Natural killer cell treated with Interleukin-12 subunit alpha and Interleukin-12 subunit beta and Interleukin-15 and Interleukin-18, amount 100 ng/mL, for 72 hours (primary cell): Measurements from ENCODE around the gene NR2F1. TPM values are rescaled to one million over a fixed set of nuclear protein-coding genes. Genes with fewer than 3 reads are reported as not detected.

Experiments
- ATAC-seq, 2 donors: fragments of 150-1000 bp; cut with Tn5 transposase in 1 of 2; sonication (Bioruptor Pico), chemical (Tn5 transposase) in 1 of 2; 2 replicates each; pipeline ENCODE4 v1.10.0; 2021
- DNase-seq: peaks from one replicate; pipeline ENCODE4 v3.0.0; 2022; ENCODE audit warnings: low spot score
- H3K27ac Mint-ChIP-seq, 2 donors: 1 replicate in 1 of 2; 2 replicates in 1 of 2; pipeline ENCODE4 v1.8.0; 2022; ENCODE audit warnings: mixed read lengths in 2 of 2, mild to moderate bottlenecking in 1 of 2, moderate library complexity in 1 of 2
- H3K27me3 Mint-ChIP-seq, 2 donors: 1 replicate in 1 of 2; 2 replicates in 1 of 2; pipeline ENCODE4 v1.8.0; 2022; ENCODE audit warnings: mixed read lengths in 2 of 2
- H3K36me3 Mint-ChIP-seq: one replicate; pipeline ENCODE4 v1.8.0; 2022; ENCODE audit warnings: mixed read lengths
- H3K4me1 Mint-ChIP-seq, 2 donors: 1 replicate in 1 of 2; 2 replicates in 1 of 2; pipeline ENCODE4 v1.8.0; 2022; ENCODE audit warnings: low read depth in 2 of 2, mixed read lengths in 2 of 2, mild to moderate bottlenecking in 1 of 2
- H3K4me3 Mint-ChIP-seq: one replicate; pipeline ENCODE4 v1.8.0; 2022; ENCODE audit warnings: mixed read lengths
- H3K9me3 Mint-ChIP-seq: 2 replicates; pipeline ENCODE4 v1.8.0; 2022; ENCODE audit warnings: mixed read lengths
- total RNA-seq, 2 donors: library from RNA; stranded (reverse); gene quantifications; one replicate each; pipeline ENCODE4 v1.2.3, GENCODE V29; 2022

Gene NR2F1
- total RNA-seq, 2 donors from 2014 or later = not detected

- Mint-ChIP-seq H3K4me3 (no peak overlapping the region), H3K4me1 (peaks cover 0 to 8% of the 10 kb centered on the region in 2 donors), H3K36me3 (no peaks in the 10 kb centered on the region), H3K27me3 (peaks cover 25 to 36% of the 10 kb centered on the region in 2 donors), H3K9me3 (no peaks in the 10 kb centered on the region), H3K27ac (no peak overlapping the region)
- ATAC-seq (no peak), DNase-seq (no peak)
These were observed 18.2 kb downstream of the NR2F1 start for GRCh38 chr5:93601071-93601801.

GRCh38 chr5:93601802-93602155 is 18.8 kb downstream of the NR2F1 start:
- Mint-ChIP-seq H3K4me3 (no peak overlapping the region), H3K9me3 (no peaks in the 10 kb centered on the region), H3K36me3 (no peaks in the 10 kb centered on the region), H3K27ac (no peak overlapping the region), H3K4me1 (peaks cover 0 to 8% of the 10 kb centered on the region in 2 donors), H3K27me3 (peaks cover 25 to 37% of the 10 kb centered on the region in 2 donors)
- ATAC-seq (no peak), DNase-seq (no peak)

DNA sequence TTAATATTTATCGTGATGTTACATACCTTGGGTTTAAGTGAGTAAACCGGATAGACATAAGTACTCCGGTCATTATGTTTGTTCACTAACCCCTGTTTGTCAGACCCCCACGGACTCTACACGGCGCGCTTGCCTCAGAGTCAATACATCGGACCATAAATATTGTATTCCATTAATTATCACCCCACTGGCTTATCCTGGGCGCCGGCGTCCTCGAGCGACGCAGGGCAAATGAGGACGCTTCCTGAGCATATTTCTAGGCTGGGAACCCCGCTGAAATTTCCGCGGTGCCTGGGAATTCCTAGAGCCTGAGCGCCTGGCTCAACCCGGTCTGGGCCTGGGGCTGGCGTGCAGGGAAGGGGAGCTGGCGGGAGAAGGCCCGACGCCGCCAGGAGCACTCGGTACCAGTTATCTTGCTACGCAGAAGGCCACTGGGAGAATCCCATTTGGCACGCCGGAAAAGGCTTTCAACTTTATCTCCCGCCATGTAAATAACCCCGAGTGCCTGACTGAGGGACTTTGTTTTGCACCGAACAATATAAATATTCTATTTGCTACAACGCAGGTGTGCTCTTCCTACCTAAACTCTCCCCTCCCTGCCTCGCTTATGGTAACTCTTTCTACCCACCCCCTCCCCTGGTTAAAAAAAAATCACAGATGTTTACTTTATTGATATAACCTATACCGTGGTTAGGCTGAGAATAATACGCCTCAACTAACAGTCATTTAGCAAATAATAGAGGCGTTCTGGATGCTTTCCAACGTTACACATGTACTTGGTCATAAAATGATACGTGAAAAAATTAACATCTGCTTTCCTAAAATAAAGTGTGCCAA is 19.4 kb downstream of the NR2F1 start:
- DNase-seq (no peak), ATAC-seq (no peak)
- Mint-ChIP-seq H3K4me1 (peaks cover 3 to 9% of the 10 kb centered on the region in 2 donors), H3K4me3 (no peak overlapping the region), H3K27ac (no peak overlapping the region), H3K9me3 (no peaks in the 10 kb centered on the region), H3K27me3 (peaks cover 28 to 38% of the 10 kb centered on the region in 2 donors), H3K36me3 (no peaks in the 10 kb centered on the region)

- H3K9me3 Mint-ChIP-seq = no peaks in the 10 kb centered on the region
- no peak overlapping the region for H3K27ac Mint-ChIP-seq
- peaks cover 36 to 44% of the 10 kb centered on the region in 2 donors for H3K27me3 Mint-ChIP-seq
- peaks cover 10 to 16% of the 10 kb centered on the region in 2 donors for H3K4me1 Mint-ChIP-seq
- no peak for ATAC-seq
- no peak for DNase-seq
- no peaks in the 10 kb centered on the region for H3K36me3 Mint-ChIP-seq
- H3K4me3 Mint-ChIP-seq = no peak overlapping the region
These were observed 20.2 kb downstream of the NR2F1 start for GRCh38 chr5:93603078-93603792.

DNA sequence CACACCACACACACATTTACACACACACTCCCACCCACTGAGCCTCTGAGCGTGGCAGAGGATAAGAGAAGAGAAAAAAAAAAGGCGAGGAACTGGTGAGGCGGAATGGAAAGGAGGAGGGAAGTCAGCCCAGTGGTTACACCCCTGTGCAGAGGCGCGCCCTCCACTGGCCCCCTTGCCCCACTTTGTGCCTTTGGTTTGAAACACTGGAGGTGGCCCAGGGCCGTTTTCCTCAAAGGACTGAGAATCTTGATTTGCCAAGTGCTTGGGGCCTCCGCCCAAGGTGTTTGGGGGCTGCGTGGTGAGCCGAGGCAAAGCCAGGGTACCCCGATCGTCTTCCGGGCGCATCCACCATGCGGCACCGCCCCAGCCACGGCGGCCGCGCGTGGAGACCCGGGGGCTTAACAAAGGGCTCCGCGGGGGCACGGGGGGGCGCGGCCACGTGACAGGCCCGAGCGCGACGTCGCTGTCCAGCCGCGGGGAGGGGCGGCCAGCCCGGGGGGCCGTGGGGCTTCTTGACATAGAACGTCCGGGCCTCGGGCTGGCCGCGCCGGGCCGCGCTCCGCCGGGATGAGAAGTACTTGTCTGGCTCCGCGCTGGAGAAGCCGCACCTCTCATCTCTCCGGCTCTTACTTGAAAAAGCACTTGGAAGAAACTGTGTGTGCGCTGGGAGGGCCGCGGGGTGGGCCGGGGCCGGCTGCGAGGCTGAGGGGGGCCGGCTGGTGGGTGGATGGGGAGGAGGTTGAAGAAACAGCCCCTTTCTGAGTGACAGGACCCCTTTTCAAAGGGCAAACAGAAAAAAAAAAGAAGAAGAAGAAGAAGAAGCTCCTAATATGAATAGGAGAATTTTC is 21.0 kb downstream of the NR2F1 start:
- H3K4me3 Mint-ChIP-seq = no peak overlapping the region
- peaks cover 10 to 16% of the 10 kb centered on the region in 2 donors for H3K4me1 Mint-ChIP-seq
- no peak overlapping the region for H3K27ac Mint-ChIP-seq
- ATAC-seq (no peak), DNase-seq (no peak)
- H3K36me3 Mint-ChIP-seq = no peaks in the 10 kb centered on the region
- no peaks in the 10 kb centered on the region for H3K9me3 Mint-ChIP-seq
- peaks cover 43 to 47% of the 10 kb centered on the region in 2 donors for H3K27me3 Mint-ChIP-seq

DNA sequence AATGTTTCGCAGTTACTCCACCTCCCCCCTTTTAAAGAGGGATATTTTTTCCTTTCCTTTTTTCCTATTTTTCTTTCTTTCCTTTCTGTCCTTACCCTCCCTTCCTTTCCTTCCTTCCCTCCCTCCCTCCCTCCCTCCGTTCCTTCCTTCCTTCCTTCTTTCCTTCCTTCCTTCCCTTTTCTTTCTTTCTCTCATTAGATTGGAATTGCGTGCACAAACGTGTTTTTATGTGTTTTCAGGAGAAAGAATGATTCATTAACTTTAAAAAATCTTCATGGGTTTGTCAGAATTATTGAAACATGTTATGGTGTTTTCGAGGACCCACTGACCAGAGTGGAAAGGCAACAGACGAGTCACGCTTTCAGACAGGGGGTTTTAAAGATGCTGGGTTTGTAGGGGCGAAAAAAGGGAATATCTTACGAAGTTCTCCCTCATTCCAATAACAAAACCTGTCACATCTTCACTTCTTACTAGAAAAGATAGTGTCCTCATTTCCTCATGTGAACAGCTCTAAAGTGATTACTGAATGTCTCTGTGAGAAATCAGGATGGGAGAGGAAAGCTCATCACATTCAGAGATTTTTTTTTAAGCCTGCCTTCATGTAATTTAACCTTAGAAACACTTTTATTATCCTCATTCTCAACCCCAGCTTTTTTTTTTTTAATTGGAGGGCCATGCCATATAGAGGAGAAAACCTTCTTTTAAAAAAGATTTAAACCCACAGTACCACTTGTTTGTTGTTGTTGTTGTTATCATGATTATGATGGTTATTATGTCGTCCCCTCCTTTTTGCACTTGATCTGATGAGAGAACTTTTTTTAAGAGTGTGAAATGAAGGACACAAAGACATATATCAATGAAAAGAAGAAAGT is 21.9 kb downstream of the NR2F1 start:
- Mint-ChIP-seq H3K9me3 (no peaks in the 10 kb centered on the region), H3K27ac (no peak overlapping the region), H3K4me1 (peaks cover 10 to 16% of the 10 kb centered on the region in 2 donors), H3K27me3 (peaks cover 51 to 53% of the 10 kb centered on the region in 2 donors), H3K4me3 (peak overlapping the region; percentile 12), H3K36me3 (no peaks in the 10 kb centered on the region)
- ATAC-seq = no peak
- DNase-seq = no peak

GRCh38 chr5:93606382-93606752 is 23.3 kb downstream of the NR2F1 start:
- H3K36me3 Mint-ChIP-seq = peaks cover 5% of the 10 kb centered on the region
- ATAC-seq = no peak
- H3K27me3 Mint-ChIP-seq = peaks cover 63 to 66% of the 10 kb centered on the region in 2 donors
- no peaks in the 10 kb centered on the region for H3K9me3 Mint-ChIP-seq
- peaks cover 11 to 20% of the 10 kb centered on the region in 2 donors for H3K4me1 Mint-ChIP-seq
- no peak overlapping the region for H3K27ac Mint-ChIP-seq
- DNase-seq = no peak
- no peak overlapping the region for H3K4me3 Mint-ChIP-seq

- Mint-ChIP-seq H3K27ac (no peak overlapping the region), H3K36me3 (peaks cover 8% of the 10 kb centered on the region), H3K27me3 (peaks cover 65 to 79% of the 10 kb centered on the region in 2 donors), H3K9me3 (no peaks in the 10 kb centered on the region), H3K4me3 (peak overlapping the region; percentile 49), H3K4me1 (peaks cover 20 to 30% of the 10 kb centered on the region in 2 donors)
- ATAC-seq = peak; percentile 67 to 78
- DNase-seq = no peak
These were observed 24.6 kb downstream of the NR2F1 start for GRCh38 chr5:93607367-93608258.

- Mint-ChIP-seq H3K4me1 (peaks cover 23 to 30% of the 10 kb centered on the region in 2 donors), H3K4me3 (no peak overlapping the region), H3K27me3 (peaks cover 66 to 91% of the 10 kb centered on the region in 2 donors), H3K36me3 (peaks cover 8% of the 10 kb centered on the region), H3K27ac (no peak overlapping the region), H3K9me3 (no peaks in the 10 kb centered on the region)
- DNase-seq (no peak), ATAC-seq (no peak)
These were observed 25.8 kb downstream of the NR2F1 start for GRCh38 chr5:93608855-93609254.

DNA sequence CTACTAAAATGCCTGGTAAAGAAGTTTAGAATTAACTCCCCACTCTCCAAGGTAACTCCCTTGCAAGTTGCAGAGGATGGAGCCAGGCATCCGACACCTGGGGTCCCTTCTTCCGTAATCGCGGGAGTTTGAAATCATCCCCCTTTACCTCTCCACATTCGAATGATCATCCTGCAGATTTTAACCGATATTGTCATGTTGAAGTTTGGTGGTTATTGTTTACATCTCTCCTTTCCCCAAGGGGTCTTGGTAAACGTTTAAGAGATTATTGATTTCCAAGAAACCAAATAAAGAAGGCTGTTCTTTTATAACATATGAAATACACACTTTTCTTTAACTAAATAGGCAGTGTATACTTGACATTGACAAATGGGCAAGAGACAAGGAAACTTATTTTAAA is 26.7 kb downstream of the NR2F1 start:
- Mint-ChIP-seq H3K4me3 (no peak overlapping the region), H3K27me3 (peaks cover 63 to 95% of the 10 kb centered on the region in 2 donors), H3K27ac (no peak overlapping the region), H3K9me3 (no peaks in the 10 kb centered on the region), H3K36me3 (peaks cover 8% of the 10 kb centered on the region), H3K4me1 (peaks cover 23 to 27% of the 10 kb centered on the region in 2 donors)
- DNase-seq (no peak), ATAC-seq (no peak)

DNA sequence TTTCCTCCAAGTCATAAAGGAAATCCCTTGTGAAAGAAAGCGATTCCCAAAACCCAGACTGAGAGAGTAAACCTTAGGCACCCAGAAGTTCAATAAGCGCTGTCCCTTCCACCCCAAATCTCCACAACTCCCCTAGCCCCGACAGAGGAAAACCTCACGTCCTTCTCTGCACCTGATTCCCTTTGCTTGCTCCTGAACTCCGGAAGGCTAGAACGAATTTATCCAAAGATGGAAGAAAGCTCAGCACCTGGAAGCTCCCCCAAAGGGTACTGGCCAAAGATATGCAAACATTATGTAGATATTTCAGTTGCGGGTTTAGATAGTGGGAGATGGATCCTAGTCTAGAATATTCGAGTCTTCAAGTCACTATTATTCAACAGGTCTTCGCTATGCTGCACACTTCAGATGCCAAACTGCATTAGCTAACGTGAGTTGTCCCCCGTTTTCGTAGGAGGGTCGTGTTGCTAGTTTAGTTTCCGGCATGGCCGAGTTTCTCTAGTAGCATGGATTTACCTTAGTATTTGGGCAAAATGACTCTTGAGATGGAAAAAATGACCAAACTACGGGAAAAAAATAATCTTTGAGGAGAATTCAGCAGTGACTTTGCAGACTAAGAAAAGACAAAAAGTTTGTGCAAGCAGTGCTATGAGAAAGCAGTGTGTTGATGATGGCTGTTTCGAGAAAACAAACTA is 27.7 kb downstream of the NR2F1 start:
- H3K4me3 Mint-ChIP-seq = no peak overlapping the region
- peaks cover 23 to 25% of the 10 kb centered on the region in 2 donors for H3K4me1 Mint-ChIP-seq
- no peak for DNase-seq
- H3K27me3 Mint-ChIP-seq = peaks cover 56 to 86% of the 10 kb centered on the region in 2 donors
- no peak overlapping the region for H3K27ac Mint-ChIP-seq
- ATAC-seq = no peak
- H3K36me3 Mint-ChIP-seq = peaks cover 8% of the 10 kb centered on the region
- H3K9me3 Mint-ChIP-seq = no peaks in the 10 kb centered on the region
